Tibial nerve (tissue), 4 donors: Measurements from ENCODE around the gene ADGRD1.

Experiments used
- CTCF ChIP-seq, 5 experiments: fragments of 200-600 bp in 3 of 5; fragments of 450-650 bp in 2 of 5; sonication (generic) in 3 of 5; IDR thresholded peaks; one replicate each; pipeline ENCODE4 v1.5.1; 2016 to 2019; ENCODE audit warnings: antibody characterized with exemption in 5 of 5, mild to moderate bottlenecking in 3 of 5, moderate library complexity in 2 of 5
- EP300 ChIP-seq, 2 donors: sonication (generic); formaldehyde crosslinking; IDR thresholded peaks; one replicate each; pipeline ENCODE4 v1.6.1; 2017; ENCODE audit warnings: antibody characterized with exemption in 2 of 2, mild to moderate bottlenecking in 1 of 2
- POLR2A ChIP-seq, 2 donors: fragments of 450-650 bp; IDR thresholded peaks; one replicate each; pipeline ENCODE4 v1.6.1; 2017; ENCODE audit warnings: antibody characterized with exemption in 2 of 2, mild to moderate bottlenecking in 2 of 2, moderate library complexity in 2 of 2

- no peak for TF ChIP-seq POLR2A (IDR thresholded peaks at IDR 0.05)
- no peak for TF ChIP-seq CTCF (IDR thresholded peaks at IDR 0.05)
- TF ChIP-seq EP300 (IDR thresholded peaks at IDR 0.05) = no peak
Observed at GRCh38 chr12:130981911-130982310, 28.2 kb downstream of the ADGRD1 start.
